H9 (cell line): ENCODE data around the gene PRCC. TPM values are rescaled to one million over a fixed set of nuclear protein-coding genes. Genes with fewer than 3 reads are reported as not detected.
A peak's percentile ranks its signal among the peaks of the same experiment; 100 is the strongest.

Experiments used
- DNase-seq: peaks from one replicate; pipeline ENCODE4 v3.0.0-alpha.2; 2017
- H2AFZ ChIP-seq: one replicate; pipeline ENCODE4 v1.6.1; 2013; ENCODE audit warnings: mild to moderate bottlenecking, low read length, control low read depth, moderate library complexity
- H2AK5ac ChIP-seq: 2 replicates; pipeline ENCODE4 v1.6.1; 2013; ENCODE audit warnings: low read length, control low read depth, mixed read lengths; ENCODE audit not compliant: insufficient read length
- H2BK120ac ChIP-seq: one replicate; pipeline ENCODE4 v1.6.1; 2013; ENCODE audit warnings: low read depth, mild to moderate bottlenecking, low read length, control low read depth, inconsistent platforms; ENCODE audit not compliant: poor library complexity, severe bottlenecking
- H2BK12ac ChIP-seq: 2 replicates; pipeline ENCODE4 v1.6.1; 2013; ENCODE audit warnings: low read length, control low read depth, mixed read lengths, low read depth; ENCODE audit not compliant: insufficient read length
- H2BK15ac ChIP-seq: 2 replicates; pipeline ENCODE4 v1.6.1; 2013; ENCODE audit warnings: low read depth, low read length, control low read depth
- H2BK20ac ChIP-seq: one replicate; pipeline ENCODE4 v1.6.1; 2013; ENCODE audit warnings: low read depth, mild to moderate bottlenecking, low read length, control low read depth, inconsistent platforms; ENCODE audit not compliant: poor library complexity, severe bottlenecking
- H2BK5ac ChIP-seq: 2 replicates; pipeline ENCODE4 v1.6.1; 2013; ENCODE audit warnings: low read length, control low read depth, mixed read lengths; ENCODE audit not compliant: insufficient read length
- H3K14ac ChIP-seq: 2 replicates; pipeline ENCODE4 v1.6.1; 2013; ENCODE audit warnings: low read length, control low read depth; ENCODE audit not compliant: insufficient read depth
- H3K18ac ChIP-seq: 2 replicates; pipeline ENCODE4 v1.6.1; 2013; ENCODE audit warnings: low read depth, mild to moderate bottlenecking, mixed read lengths, low read length, control low read depth; ENCODE audit not compliant: insufficient read length
- H3K23ac ChIP-seq: 2 replicates; pipeline ENCODE4 v1.6.1; 2013; ENCODE audit warnings: low read length, control low read depth, mixed read lengths, low read depth; ENCODE audit not compliant: insufficient read length
- H3K23me2 ChIP-seq: 2 replicates; pipeline ENCODE4 v1.6.1; 2013; ENCODE audit warnings: low read depth, mild to moderate bottlenecking, mixed read lengths, low read length, control low read depth; ENCODE audit not compliant: insufficient read length, poor library complexity, severe bottlenecking
- H3K27ac ChIP-seq: 2 replicates; pipeline ENCODE4 v1.5.1; 2013; ENCODE audit warnings: low read length, control low read depth, mixed read lengths, low read depth; ENCODE audit not compliant: insufficient read length
- H3K27me3 ChIP-seq: 2 replicates; pipeline ENCODE4 v1.6.1; 2013; ENCODE audit warnings: low read length, control low read depth, inconsistent platforms; ENCODE audit not compliant: insufficient read depth
- H3K4ac ChIP-seq: 2 replicates; pipeline ENCODE4 v1.6.1; 2013; ENCODE audit warnings: low read depth, mild to moderate bottlenecking, control low read depth, inconsistent platforms, low read length, moderate library complexity
- H3K4me1 ChIP-seq: 2 replicates; pipeline ENCODE4 v1.6.1; 2013; ENCODE audit warnings: low read length, control low read depth, inconsistent platforms; ENCODE audit not compliant: insufficient read depth
- H3K4me2 ChIP-seq: 2 replicates; pipeline ENCODE4 v1.6.1; 2013; ENCODE audit warnings: low read length, control low read depth, mixed read lengths; ENCODE audit not compliant: insufficient read length, insufficient read depth
- H3K56ac ChIP-seq: 2 replicates; pipeline ENCODE4 v1.6.1; 2013; ENCODE audit warnings: low read depth, mild to moderate bottlenecking, mixed read lengths, low read length, control low read depth; ENCODE audit not compliant: insufficient read length
- H3K79me1 ChIP-seq: 2 replicates; pipeline ENCODE4 v1.6.1; 2013; ENCODE audit warnings: low read depth, mild to moderate bottlenecking, moderate library complexity, low read length, control low read depth, inconsistent platforms; ENCODE audit not compliant: insufficient read depth, poor library complexity, severe bottlenecking
- H3K79me2 ChIP-seq: 2 replicates; pipeline ENCODE4 v1.6.1; 2013; ENCODE audit warnings: low read length, control low read depth, inconsistent platforms; ENCODE audit not compliant: insufficient read depth
- H3K9ac ChIP-seq: 2 replicates; pipeline ENCODE4 v1.6.1; 2013; ENCODE audit warnings: low read length, control low read depth, mixed read lengths; ENCODE audit not compliant: insufficient read length; ENCODE audit errors: extremely low read depth
- H3K9me3 ChIP-seq: one replicate; pipeline ENCODE4 v1.6.1; 2013; ENCODE audit warnings: low read depth, low read length, inconsistent platforms; ENCODE audit not compliant: control insufficient read depth
- H3T11ph ChIP-seq: one replicate; pipeline ENCODE4 v1.6.1; 2013; ENCODE audit warnings: mild to moderate bottlenecking, low read length, control low read depth, inconsistent platforms
- H4K20me1 ChIP-seq: one replicate; pipeline ENCODE4 v1.6.1; 2013; ENCODE audit not compliant: control insufficient read depth, insufficient read length, insufficient read depth
- H4K5ac ChIP-seq: 2 replicates; pipeline ENCODE4 v1.6.1; 2013; ENCODE audit warnings: low read depth, mild to moderate bottlenecking, mixed read lengths, low read length, control low read depth; ENCODE audit not compliant: insufficient read length
- H4K8ac ChIP-seq: replicated peaks from 2 replicates; pipeline ENCODE4 v1.6.1; 2013; ENCODE audit warnings: low read length, control low read depth, mixed read lengths, low read depth; ENCODE audit not compliant: insufficient read length
- H4K91ac ChIP-seq: 2 replicates; pipeline ENCODE4 v1.6.1; 2013; ENCODE audit warnings: low read depth, mild to moderate bottlenecking, moderate library complexity, mixed read lengths, low read length, control low read depth; ENCODE audit not compliant: insufficient read length
- H3K27ac Mint-ChIP-seq, 3 experiments: 2 replicates in 2 of 3; 3 replicates in 1 of 3; pipeline ENCODE4 v1.8.0; 2020 to 2021; ENCODE audit warnings: mixed read lengths in 3 of 3, mild to moderate bottlenecking in 1 of 3, moderate library complexity in 1 of 3
- H3K27me3 Mint-ChIP-seq: 2 replicates; pipeline ENCODE4 v1.8.0; 2021; ENCODE audit warnings: low read depth, mild to moderate bottlenecking, moderate library complexity, mixed read lengths
- H3K36me3 Mint-ChIP-seq, 3 experiments: 2 replicates in 2 of 3; 3 replicates in 1 of 3; pipeline ENCODE4 v1.8.0; 2020 to 2021; ENCODE audit warnings: low read depth in 3 of 3, mixed read lengths in 3 of 3; ENCODE audit not compliant: insufficient read depth in 1 of 3
- H3K4me1 Mint-ChIP-seq, 2 experiments: 2 replicates each; pipeline ENCODE4 v1.8.0; 2020; ENCODE audit warnings: mixed read lengths in 2 of 2
- H3K4me3 Mint-ChIP-seq, 2 experiments: 2 replicates in 1 of 2; 3 replicates in 1 of 2; pipeline ENCODE4 v1.8.0; 2020 to 2021; ENCODE audit warnings: mild to moderate bottlenecking in 2 of 2, mixed read lengths in 2 of 2, moderate library complexity in 1 of 2
- H3K9me3 Mint-ChIP-seq, 2 experiments: 2 replicates in 1 of 2; 3 replicates in 1 of 2; pipeline ENCODE4 v1.8.0; 2020; ENCODE audit warnings: mild to moderate bottlenecking in 2 of 2, mixed read lengths in 2 of 2, moderate library complexity in 1 of 2
- WGBS: extraction: QIAGEN DNeasy Blood & Tissue Kit; methylation state at CpG from one replicate; pipeline ENCODE4 v1.1.7; 2013; ENCODE audit warnings: missing lambda C conversion rate, low lambda C conversion rate, mixed read lengths; ENCODE audit not compliant: insufficient read length; ENCODE audit errors: extremely low coverage; 5-methylcytosine and 5-hydroxymethylcytosine counted together
- total RNA-seq: library from RNA; stranded (reverse); gene quantifications from 2 replicates; pipeline ENCODE4 v1.2.1, GENCODE V29; 2021
- TF ChIP-seq, protein P1 (sequence below): fragments of 200-600 bp; sonication (generic); conservative IDR thresholded peaks from 3 replicates; pipeline ENCODE4 v1.8.0; 2021; ENCODE audit warnings: antibody characterized with exemption, mild to moderate bottlenecking

Gene PRCC
- total RNA-seq, 1 experiment from 2014 or later = 129 TPM

DNA sequence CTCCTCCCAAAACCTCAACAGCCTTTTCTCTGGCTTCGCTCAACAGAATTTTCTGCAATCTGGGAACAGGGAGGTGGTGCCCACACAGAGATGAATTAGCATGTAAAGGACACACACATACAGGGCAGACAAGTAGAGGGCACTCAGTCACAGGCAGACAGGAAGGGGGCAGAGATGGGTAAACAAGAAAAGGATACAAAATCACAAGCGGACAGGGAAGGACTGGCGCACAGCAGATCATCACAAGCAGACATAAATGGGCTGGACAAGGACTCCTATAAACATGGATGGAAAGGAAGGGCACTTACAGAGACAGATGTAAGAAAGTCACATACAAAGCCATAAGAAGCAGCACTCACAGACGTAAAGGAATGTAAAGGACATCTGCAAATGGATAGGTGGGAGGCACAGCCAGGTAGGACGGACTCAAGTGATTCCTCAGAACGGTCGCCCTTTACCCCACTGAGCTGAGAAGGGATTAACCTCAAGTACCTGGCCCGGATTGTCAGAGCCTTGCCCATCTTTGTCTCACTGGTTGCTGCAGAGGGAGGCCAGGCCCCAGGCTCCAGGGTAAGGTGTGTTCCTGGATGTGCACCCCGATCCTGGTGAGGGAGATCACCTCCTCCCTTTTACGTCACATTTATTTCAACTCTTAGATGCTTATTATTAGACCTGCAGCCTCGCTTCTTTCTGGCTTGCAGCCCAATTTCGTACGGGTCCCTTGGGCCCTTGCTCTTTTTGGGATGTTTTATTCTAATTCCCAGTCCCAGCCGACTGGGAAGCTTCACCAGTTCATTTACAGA, 836 bp upstream of the PRCC start:
- Histone ChIP-seq H2BK15ac (no peak overlapping the region), H2BK20ac (no peak overlapping the region), H2AFZ (no peak overlapping the region), H3K4ac (no peak overlapping the region), H3K27ac (no peak overlapping the region), H3K14ac (no peak overlapping the region), H4K91ac (no peak overlapping the region), H3T11ph (no peak overlapping the region), H4K8ac (no peak overlapping the region), H2BK5ac (no peak overlapping the region), H3K4me2 (peak overlapping the region; percentile 85), H3K79me1 (peaks cover 9% of the 10 kb centered on the region), H3K9me3 (no peaks in the 10 kb centered on the region), H3K18ac (peak overlapping the region; percentile 41), H3K23ac (no peak overlapping the region), H3K23me2 (peaks cover 17% of the 10 kb centered on the region), H2BK120ac (no peak overlapping the region), H3K4me1 (no peaks in the 10 kb centered on the region; the same call in 1 of the 2 replicates), H4K20me1 (no peaks in the 10 kb centered on the region), H3K27me3 (no peaks in the 10 kb centered on the region), H3K56ac (no peak overlapping the region), H3K79me2 (peaks cover 24% of the 10 kb centered on the region), H4K5ac (peak overlapping the region; percentile 37), H2BK12ac (no peak overlapping the region), H2AK5ac (no peak overlapping the region), H3K9ac (peak overlapping the region; percentile 73)
- Mint-ChIP-seq H3K4me3 (no peak overlapping the region), H3K9me3 (no peaks in the 10 kb centered on the region), H3K36me3 (peaks cover 11 to 27% (median 25%) of the 10 kb centered on the region in 3 experiments), H3K4me1 (peaks cover 31 to 33% of the 10 kb centered on the region in 2 experiments), H3K27ac (peak overlapping the region in 1 of 3 experiments; percentile 88; a peak in 3 of 7 replicates), H3K27me3 (no peaks in the 10 kb centered on the region)
- TF ChIP-seq, protein P1, sequence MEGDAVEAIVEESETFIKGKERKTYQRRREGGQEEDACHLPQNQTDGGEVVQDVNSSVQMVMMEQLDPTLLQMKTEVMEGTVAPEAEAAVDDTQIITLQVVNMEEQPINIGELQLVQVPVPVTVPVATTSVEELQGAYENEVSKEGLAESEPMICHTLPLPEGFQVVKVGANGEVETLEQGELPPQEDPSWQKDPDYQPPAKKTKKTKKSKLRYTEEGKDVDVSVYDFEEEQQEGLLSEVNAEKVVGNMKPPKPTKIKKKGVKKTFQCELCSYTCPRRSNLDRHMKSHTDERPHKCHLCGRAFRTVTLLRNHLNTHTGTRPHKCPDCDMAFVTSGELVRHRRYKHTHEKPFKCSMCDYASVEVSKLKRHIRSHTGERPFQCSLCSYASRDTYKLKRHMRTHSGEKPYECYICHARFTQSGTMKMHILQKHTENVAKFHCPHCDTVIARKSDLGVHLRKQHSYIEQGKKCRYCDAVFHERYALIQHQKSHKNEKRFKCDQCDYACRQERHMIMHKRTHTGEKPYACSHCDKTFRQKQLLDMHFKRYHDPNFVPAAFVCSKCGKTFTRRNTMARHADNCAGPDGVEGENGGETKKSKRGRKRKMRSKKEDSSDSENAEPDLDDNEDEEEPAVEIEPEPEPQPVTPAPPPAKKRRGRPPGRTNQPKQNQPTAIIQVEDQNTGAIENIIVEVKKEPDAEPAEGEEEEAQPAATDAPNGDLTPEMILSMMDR = no peak
- no CpG with 5 or more reads among the region's 14 CpGs for WGBS
- DNase-seq = no peak
